ENCODE results near the gene MRPL39.
A peak's percentile ranks its signal among the peaks of the same experiment; 100 is the strongest.
"Not testable (repeated sequence)": the region's sequence is repeated elsewhere in the genome, so short reads cannot be mapped to it uniquely, and the experiment has no call there.

The MRPL39 gene

GRCh38 chr21:25607151-25608043 is at the start of gene MRPL39:
Gene MRPL39 (minus strand): TSS chr21:25607481. CDS start chr21:25607475, 6 bp downstream.
- peak; percentile 89 for DNase-seq (ENCODE audit: low spot score)

GRCh38 chr21:25656412-25656811 is 49.1 kb upstream of the MRPL39 start:
- DNase-seq (ENCODE audit: low spot score) = no peak

GRCh38 chr21:25649146-25649545 is 41.9 kb upstream of the MRPL39 start:
- no peak for DNase-seq (ENCODE audit: low spot score)

GRCh38 chr21:25647647-25648046 is 40.4 kb upstream of the MRPL39 start:
- no peak for DNase-seq (ENCODE audit: low spot score)

- DNase-seq (ENCODE audit: low spot score) = no peak
These were observed 39.2 kb upstream of the MRPL39 start for GRCh38 chr21:25646474-25646873.

- no peak for DNase-seq (ENCODE audit: low spot score)
These were observed 36.2 kb upstream of the MRPL39 start for GRCh38 chr21:25643486-25643885.

GRCh38 chr21:25640943-25641292 is 33.6 kb upstream of the MRPL39 start:
- DNase-seq (ENCODE audit: low spot score) = no peak

- no peak for DNase-seq (ENCODE audit: low spot score)
These were observed 33.1 kb upstream of the MRPL39 start for GRCh38 chr21:25640202-25640942.

- DNase-seq (ENCODE audit: low spot score) = no peak
These were observed 32.4 kb upstream of the MRPL39 start for GRCh38 chr21:25639551-25640201.

- DNase-seq (ENCODE audit: low spot score) = no peak
These were observed 31.6 kb upstream of the MRPL39 start, which contains the start of gene JAM2 for GRCh38 chr21:25638660-25639550. Gene JAM2 (plus strand): TSS chr21:25639258. CDS start chr21:25639822, 564 bp downstream.

- DNase-seq (ENCODE audit: low spot score) = no peak
These were observed 30.8 kb upstream of the MRPL39 start for GRCh38 chr21:25637851-25638659.

- DNase-seq (ENCODE audit: low spot score) = no peak
These were observed 29.4 kb upstream of the MRPL39 start for GRCh38 chr21:25636727-25637126.

GRCh38 chr21:25635310-25635709 is 28.0 kb upstream of the MRPL39 start:
- DNase-seq (ENCODE audit: low spot score) = no peak

GRCh38 chr21:25632296-25632695 is 25.0 kb upstream of the MRPL39 start:
- DNase-seq (ENCODE audit: low spot score) = no peak

- no peak for DNase-seq (ENCODE audit: low spot score)
These were observed 19.5 kb upstream of the MRPL39 start for GRCh38 chr21:25626757-25627156.

- DNase-seq (ENCODE audit: low spot score) = not testable (repeated sequence)
These were observed 18.7 kb upstream of the MRPL39 start for GRCh38 chr21:25625776-25626555.

GRCh38 chr21:25625036-25625435 is 17.8 kb upstream of the MRPL39 start:
- peak; percentile 58 for DNase-seq (ENCODE audit: low spot score)

- no peak for DNase-seq (ENCODE audit: low spot score)
These were observed 17.2 kb upstream of the MRPL39 start for GRCh38 chr21:25624511-25624910.

GRCh38 chr21:25619198-25619597 is 11.9 kb upstream of the MRPL39 start:
- DNase-seq (ENCODE audit: low spot score) = no peak

- DNase-seq (ENCODE audit: low spot score) = no peak
These were observed 8.6 kb upstream of the MRPL39 start for GRCh38 chr21:25615880-25616279.
